SK-N-SH (cell line): ENCODE results near the gene MTCL1. TPM values are rescaled to one million over a fixed set of nuclear protein-coding genes. Genes with fewer than 3 reads are reported as not detected.

Source experiments
- CTCF ChIA-PET: fragments of 300-600, 350-600 bp; formaldehyde crosslinking; extraction: SDS; loops from one replicate; lab custom pipeline; 2021; lab: Yijun Ruan, JAX
- POLR2A ChIA-PET: fragments of 350-600 bp; sonication (Branson Sonifier 250); formaldehyde crosslinking; extraction: SDS; loops from one replicate; lab custom pipeline; 2020; ENCODE audit warnings: antibody characterized with exemption, inconsistent platforms; lab: Yijun Ruan, JAX
- DNase-seq: peaks from one replicate; pipeline ENCODE4 v3.0.0; 2012
- H2AFZ ChIP-seq: fragments of 200-600 bp; sonication (generic); 2 replicates; pipeline ENCODE4 v1.8.1; 2016; ENCODE audit warnings: antibody characterized with exemption, mild to moderate bottlenecking, low read depth
- H3F3A ChIP-seq: fragments of 200-600 bp; sonication (generic); replicated peaks from 2 replicates; pipeline ENCODE3; 2016; ENCODE audit warnings: antibody characterized with exemption, mild to moderate bottlenecking; ENCODE audit not compliant: insufficient read depth
- H3K27ac ChIP-seq, 2 experiments: fragments of 200-500 bp in 1 of 2; fragments of 200-600 bp in 1 of 2; sonication (Bioruptor generic) in 1 of 2; sonication (generic), shearing (Covaris generic) in 1 of 2; 2 replicates each; pipeline versions ENCODE4 v1.5.1 to v1.6.1; 2014 to 2016; ENCODE audit warnings: low read depth in 2 of 2, inconsistent platforms in 1 of 2, low read length in 1 of 2, mild to moderate bottlenecking in 1 of 2, mixed read lengths in 1 of 2
- H3K27me3 ChIP-seq: fragments of 200-600 bp; sonication (generic), shearing (Covaris generic); 2 replicates; pipeline ENCODE4 v1.6.1; 2016; ENCODE audit warnings: mixed run types; ENCODE audit not compliant: insufficient read depth
- H3K36me3 ChIP-seq, 2 experiments: fragments of 200-500 bp in 1 of 2; fragments of 200-600 bp in 1 of 2; sonication (Bioruptor generic) in 1 of 2; sonication (generic) in 1 of 2; replicated peaks in 1 of 2; 2 replicates each; pipeline versions ENCODE3 to v1.5.1; 2014 to 2016; ENCODE audit warnings: low read length in 1 of 2, mild to moderate bottlenecking in 1 of 2; ENCODE audit not compliant: insufficient read depth in 2 of 2, control insufficient read depth in 1 of 2
- H3K4me1 ChIP-seq, 2 experiments: fragments of 200-500 bp in 1 of 2; fragments of 200-600 bp in 1 of 2; sonication (Bioruptor generic) in 1 of 2; sonication (generic), shearing (Covaris generic) in 1 of 2; 2 replicates each; pipeline versions ENCODE4 v1.5.1 to v1.6.1; 2014 to 2016; ENCODE audit warnings: low read depth in 1 of 2, low read length in 1 of 2, mixed run types in 1 of 2; ENCODE audit not compliant: insufficient read depth in 2 of 2, control insufficient read depth in 1 of 2
- H3K4me2 ChIP-seq: fragments of 200-600 bp; sonication (generic), shearing (Covaris generic); 2 replicates; pipeline ENCODE4 v1.6.1; 2017; ENCODE audit warnings: mixed run types
- H3K4me3 ChIP-seq, 2 experiments: fragments of 200-500 bp in 1 of 2; fragments of 200-600 bp in 1 of 2; sonication (Bioruptor generic) in 1 of 2; sonication (generic), shearing (Covaris generic) in 1 of 2; 2 replicates each; pipeline versions ENCODE4 v1.5.1 to v1.8.1; 2014 to 2016; ENCODE audit warnings: low read depth in 2 of 2, inconsistent platforms in 1 of 2, low read length in 1 of 2, mild to moderate bottlenecking in 1 of 2, mixed read lengths in 1 of 2, moderate library complexity in 1 of 2
- H3K79me2 ChIP-seq: fragments of 200-600 bp; sonication (generic); 2 replicates; pipeline ENCODE4 v1.8.1; 2017; ENCODE audit warnings: mild to moderate bottlenecking; ENCODE audit not compliant: insufficient read depth
- H3K9ac ChIP-seq: fragments of 200-600 bp; sonication (generic); 2 replicates; pipeline ENCODE4 v1.6.1; 2017; ENCODE audit warnings: mixed run types
- H3K9me2 ChIP-seq: fragments of 200-600 bp; sonication (generic); 2 replicates; pipeline ENCODE4 v1.6.1; 2017; ENCODE audit warnings: mixed run types
- H3K9me3 ChIP-seq: fragments of 200-600 bp; sonication (generic); 2 replicates; pipeline ENCODE4 v1.6.1; 2017; ENCODE audit warnings: mixed run types, mild to moderate bottlenecking, moderate library complexity
- H4K20me1 ChIP-seq: fragments of 200-600 bp; sonication (generic); 2 replicates; pipeline ENCODE4 v1.6.1; 2017; ENCODE audit warnings: mild to moderate bottlenecking, mixed run types; ENCODE audit not compliant: insufficient read depth
- GABPA ChIP-seq: IDR thresholded peaks from 2 replicates; pipeline ENCODE4 v1.4.0; 2012; ENCODE audit warnings: low read depth, mild to moderate bottlenecking
- JUND ChIP-seq: IDR thresholded peaks from 2 replicates; pipeline ENCODE4 v1.4.0; 2012
- NFIC ChIP-seq: IDR thresholded peaks from 2 replicates; pipeline ENCODE4 v1.4.0; 2012; ENCODE audit warnings: borderline replicate concordance
- NRF1 ChIP-seq: IDR thresholded peaks from 2 replicates; pipeline ENCODE4 v1.6.1; 2012; ENCODE audit warnings: low read depth, mild to moderate bottlenecking, low read length
- PBX3 ChIP-seq: IDR thresholded peaks from 2 replicates; pipeline ENCODE4; 2012
- POLR2AphosphoS5 ChIP-seq: IDR thresholded peaks from 2 replicates; pipeline ENCODE4 v1.6.1; 2012; ENCODE audit warnings: low read depth, low read length
- REST ChIP-seq: IDR thresholded peaks from 2 replicates; pipeline ENCODE4 v1.6.1; 2012; ENCODE audit warnings: mild to moderate bottlenecking, low read depth, low read length, moderate library complexity
- SMC3 ChIP-seq: IDR thresholded peaks from 2 replicates; pipeline ENCODE4 v1.6.1; 2012; ENCODE audit warnings: low read depth, low read length, improper control_type of control experiment
- TAF1 ChIP-seq: IDR thresholded peaks from 2 replicates; pipeline ENCODE4 v1.6.1; 2012; ENCODE audit warnings: low read depth, mild to moderate bottlenecking, low read length, moderate library complexity, borderline replicate concordance
- WGBS: methylation state at CpG from one replicate; pipeline ENCODE4 v1.1.6; 2017; ENCODE audit warnings: low lambda C conversion rate; 5-methylcytosine and 5-hydroxymethylcytosine counted together
- polyA plus RNA-seq, 3 experiments: library from polyadenylated mRNA; depleted of rRNA; stranded (reverse); fragments of >200 nt; gene quantifications; 2 replicates each; pipeline ENCODE4 v1.2.3, GENCODE V29; 2012

The MTCL1 gene
- polyA plus RNA-seq, 1 of the 3 experiments (the other 2 are of a cell fraction) = 33.5 TPM

GRCh38 chr18:8719192-8719591 lies 13.8 kb downstream of the MTCL1 start:
- Histone ChIP-seq H2AFZ (no peak overlapping the region), H3K9me2 (no peaks in the 10 kb centered on the region), H3K9me3 (no peaks in the 10 kb centered on the region), H3K27me3 (no peaks in the 10 kb centered on the region), H3K27ac (no peak overlapping the region), H3K79me2 (peaks cover 88% of the 10 kb centered on the region), H3K4me2 (no peak overlapping the region), H3K9ac (no peak overlapping the region), H3K36me3 (peaks cover 36 to 53% of the 10 kb centered on the region in 2 experiments), H3K4me1 (no peaks in the 10 kb centered on the region; a peak in 1 of 4 replicates), H3K4me3 (no peak overlapping the region), H4K20me1 (peaks cover 34% of the 10 kb centered on the region), H3F3A (peaks cover 4% of the 10 kb centered on the region)
- no peak for DNase-seq
- WGBS = 77% methylated on average over 4 of the region's 4 CpGs
- ChIA-PET CTCF (no interaction called here), POLR2A (no interaction called here)
- no peak for TF ChIP-seq SMC3
- no peak for TF ChIP-seq TAF1

- Histone ChIP-seq H3F3A (peaks cover 8% of the 10 kb centered on the region), H3K79me2 (peaks cover 83% of the 10 kb centered on the region), H3K9me3 (no peaks in the 10 kb centered on the region), H3K36me3 (peaks cover 36 to 52% of the 10 kb centered on the region in 2 experiments), H3K9ac (no peak overlapping the region), H4K20me1 (peaks cover 29% of the 10 kb centered on the region), H3K27me3 (no peaks in the 10 kb centered on the region), H3K4me2 (no peak overlapping the region), H3K27ac (no peak overlapping the region), H2AFZ (no peak overlapping the region), H3K4me3 (no peak overlapping the region), H3K9me2 (no peaks in the 10 kb centered on the region), H3K4me1 (no peaks in the 10 kb centered on the region; a peak in 1 of 4 replicates)
- TF ChIP-seq POLR2AphosphoS5 (no peak), GABPA (no peak), JUND (no peak), REST (no peak), NRF1 (no peak), NFIC (no peak), PBX3 (no peak)
- POLR2A ChIA-PET = no interaction called here
- CTCF ChIA-PET = interaction anchor here (0.6 to 1.2 kb wide), 2 partner anchors 12 to 88 kb away, joined by 3 read pairs; no protein-coding TSS in a partner anchor
- WGBS = 91% methylated on average over 7 of the region's 7 CpGs
- DNase-seq = no peak
These were observed 14.8 kb downstream of the MTCL1 start for GRCh38 chr18:8720141-8720540.
